Chondrocyte (in vitro differentiated cells): ENCODE results near the gene MRPL37. TPM values are rescaled to one million over a fixed set of nuclear protein-coding genes. Genes with fewer than 3 reads are reported as not detected.

Experiments
- DNase-seq: peaks from one replicate; pipeline ENCODE4 v3.0.0; 2021; ENCODE audit warnings: mixed read lengths, low spot score
- H3K27ac Mint-ChIP-seq: one replicate; pipeline ENCODE4 v1.8.0; 2021; ENCODE audit warnings: mild to moderate bottlenecking, moderate library complexity, mixed read lengths; ENCODE audit not compliant: unreplicated experiment
- H3K27me3 Mint-ChIP-seq: 2 replicates; pipeline ENCODE4 v1.8.0; 2021; ENCODE audit warnings: low read depth, mixed read lengths
- H3K36me3 Mint-ChIP-seq: 2 replicates; pipeline ENCODE4 v1.8.0; 2021; ENCODE audit warnings: low read depth, mixed read lengths
- H3K4me1 Mint-ChIP-seq: 2 replicates; pipeline ENCODE4 v1.8.0; 2021; ENCODE audit warnings: low read depth, mild to moderate bottlenecking, mixed read lengths
- H3K4me3 Mint-ChIP-seq: one replicate; pipeline ENCODE4 v1.8.0; 2021; ENCODE audit warnings: mild to moderate bottlenecking, moderate library complexity, mixed read lengths; ENCODE audit not compliant: unreplicated experiment
- H3K9me3 Mint-ChIP-seq: 2 replicates; pipeline ENCODE4 v1.8.0; 2021; ENCODE audit warnings: low read depth, mixed read lengths
- CTCF ChIP-seq: fragments of 200-600 bp; sonication (generic); IDR thresholded peaks from 2 replicates; pipeline ENCODE4 v1.5.0; 2021; ENCODE audit warnings: antibody characterized with exemption, mild to moderate bottlenecking, moderate library complexity
- total RNA-seq: library from RNA; stranded (reverse); gene quantifications from 3 replicates; pipeline ENCODE4 v1.2.1, GENCODE V29; 2021

Gene MRPL37
- total RNA-seq, 1 donor from 2014 or later = 66.9 TPM

- Mint-ChIP-seq H3K36me3 (peaks cover 3% of the 10 kb centered on the region), H3K4me1 (peaks cover 26% of the 10 kb centered on the region), H3K27ac (no peak overlapping the region), H3K27me3 (no peaks in the 10 kb centered on the region), H3K4me3 (no peak overlapping the region), H3K9me3 (no peaks in the 10 kb centered on the region)
- TF ChIP-seq CTCF = no peak
- no peak for DNase-seq
These were observed 46.3 kb downstream of the MRPL37 start for GRCh38 chr1:54246116-54246721.

- Mint-ChIP-seq H3K27me3 (no peaks in the 10 kb centered on the region), H3K9me3 (no peaks in the 10 kb centered on the region), H3K4me3 (no peak overlapping the region), H3K36me3 (peaks cover 1% of the 10 kb centered on the region), H3K27ac (no peak overlapping the region), H3K4me1 (peaks cover 33% of the 10 kb centered on the region)
- no peak for DNase-seq
- TF ChIP-seq CTCF = no peak
These were observed 48.0 kb downstream of the MRPL37 start for GRCh38 chr1:54247863-54248515.

GRCh38 chr1:54248966-54249365 lies 49.0 kb downstream of the MRPL37 start:
- DNase-seq = no peak
- Mint-ChIP-seq H3K4me3 (no peak overlapping the region), H3K36me3 (peaks cover 1% of the 10 kb centered on the region), H3K4me1 (peaks cover 43% of the 10 kb centered on the region), H3K9me3 (no peaks in the 10 kb centered on the region), H3K27ac (peak overlapping the region; percentile 56), H3K27me3 (no peaks in the 10 kb centered on the region)
- peak; percentile 12 for TF ChIP-seq CTCF

- H3K27ac Mint-ChIP-seq = peak overlapping the region; percentile 95
- no peak for TF ChIP-seq CTCF
- H3K4me3 Mint-ChIP-seq = peak overlapping the region; percentile 36
- peaks cover 1% of the 10 kb centered on the region for H3K36me3 Mint-ChIP-seq
- no peaks in the 10 kb centered on the region for H3K9me3 Mint-ChIP-seq
- H3K4me1 Mint-ChIP-seq = peaks cover 53% of the 10 kb centered on the region
- no peak for DNase-seq
- H3K27me3 Mint-ChIP-seq = no peaks in the 10 kb centered on the region
These were observed 50.0 kb downstream of the MRPL37 start for GRCh38 chr1:54249819-54250435.

GRCh38 chr1:54250670-54251069 lies 50.7 kb downstream of the MRPL37 start:
- Mint-ChIP-seq H3K36me3 (peaks cover 1% of the 10 kb centered on the region), H3K27ac (no peak overlapping the region), H3K4me1 (peaks cover 49% of the 10 kb centered on the region), H3K9me3 (no peaks in the 10 kb centered on the region), H3K4me3 (no peak overlapping the region), H3K27me3 (no peaks in the 10 kb centered on the region)
- DNase-seq = no peak
- TF ChIP-seq CTCF = no peak
